ENCODE measurements around the gene UPK3A.
A peak's percentile ranks its signal among the peaks of the same experiment; 100 is the strongest.
"Not testable (repeated sequence)": the region's sequence is repeated elsewhere in the genome, so short reads cannot be mapped to it uniquely, and the experiment has no call there.

UPK3A gene

GRCh38 chr22:45328261-45328660 lies 43.5 kb downstream of the UPK3A start:
- not testable (repeated sequence) for H3K4me1 ChIP-seq (ENCODE audit: control insufficient read depth, insufficient read depth, low read length); H3K27me3 ChIP-seq (replicated peaks; ENCODE audit: control insufficient read depth, insufficient read depth, low read length); H3K9ac ChIP-seq (ENCODE audit: low read length); H3K4me3 ChIP-seq (ENCODE audit: low read length); H3K9me3 ChIP-seq (ENCODE audit: control insufficient read depth, low read length); DNase-seq (ENCODE audit: low read depth)
- peaks cover 39% of the 10 kb centered on the region for H3K36me3 ChIP-seq (ENCODE audit: control insufficient read depth, insufficient read depth, low read length, severe bottlenecking)

GRCh38 chr22:45328822-45329529 lies 44.2 kb downstream of the UPK3A start:
- peaks cover 32% of the 10 kb centered on the region for H3K36me3 ChIP-seq (ENCODE audit: control insufficient read depth, insufficient read depth, low read length, severe bottlenecking)
- DNase-seq (ENCODE audit: low read depth), result no peak
- no peaks in the 10 kb centered on the region for H3K27me3 ChIP-seq (replicated peaks; ENCODE audit: control insufficient read depth, insufficient read depth, low read length)
- H3K9me3 ChIP-seq (ENCODE audit: control insufficient read depth, low read length), result no peaks in the 10 kb centered on the region
- H3K4me1 ChIP-seq (ENCODE audit: control insufficient read depth, insufficient read depth, low read length), result no peaks in the 10 kb centered on the region
- H3K9ac ChIP-seq (ENCODE audit: low read length), result no peak overlapping the region
- no peak overlapping the region for H3K4me3 ChIP-seq (ENCODE audit: low read length)

DNA sequence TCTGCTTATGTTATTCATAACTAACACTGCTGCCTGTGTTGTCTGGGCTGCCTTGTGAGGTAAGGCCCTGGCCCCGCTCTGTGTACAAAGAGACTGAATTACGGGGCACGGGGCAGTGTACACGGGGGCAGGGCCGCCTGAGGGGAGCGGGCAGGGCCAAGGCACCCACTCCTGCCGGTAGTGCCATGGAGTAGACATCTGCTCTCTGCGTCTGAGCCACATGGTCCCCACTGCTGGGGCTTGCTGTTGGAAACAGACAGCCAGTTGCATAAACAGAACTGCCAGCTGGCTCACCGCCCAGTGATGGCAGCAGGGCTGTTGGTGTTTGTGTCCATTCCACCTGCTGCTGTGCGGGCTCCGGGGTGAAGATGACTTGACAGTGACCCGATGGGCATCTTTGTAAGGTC lies 44.8 kb downstream of the UPK3A start:
- Histone ChIP-seq H3K4me3 (ENCODE audit: low read length) (no peak overlapping the region), H3K9me3 (ENCODE audit: control insufficient read depth, low read length) (no peaks in the 10 kb centered on the region), H3K4me1 (ENCODE audit: control insufficient read depth, insufficient read depth, low read length) (no peaks in the 10 kb centered on the region), H3K36me3 (ENCODE audit: control insufficient read depth, insufficient read depth, low read length, severe bottlenecking) (peaks cover 27% of the 10 kb centered on the region), H3K27me3 (replicated peaks; ENCODE audit: control insufficient read depth, insufficient read depth, low read length) (no peaks in the 10 kb centered on the region), H3K9ac (ENCODE audit: low read length) (no peak overlapping the region)
- DNase-seq (ENCODE audit: low read depth), result no peak

DNA sequence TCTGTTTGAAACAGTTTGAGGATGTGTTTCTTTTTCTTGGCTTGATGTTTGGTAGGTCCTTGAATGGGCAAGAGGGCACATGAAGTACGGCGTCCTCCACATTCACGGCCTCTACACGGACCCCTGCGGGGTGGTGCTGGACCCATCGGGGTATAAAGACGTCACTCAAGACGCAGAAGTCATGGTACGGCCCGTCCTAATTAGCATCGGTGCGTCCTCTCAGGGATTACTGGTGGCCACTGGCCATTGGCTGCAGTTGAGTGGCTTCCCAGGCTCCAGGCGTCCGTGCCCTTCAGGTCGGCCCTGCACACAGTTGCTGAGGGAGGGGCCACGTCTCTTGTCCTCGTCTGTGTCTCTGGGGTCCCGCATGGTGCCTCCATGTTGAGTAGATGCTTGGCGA lies 45.8 kb downstream of the UPK3A start:
- Histone ChIP-seq H3K27me3 (replicated peaks; ENCODE audit: control insufficient read depth, insufficient read depth, low read length) (no peaks in the 10 kb centered on the region), H3K9me3 (ENCODE audit: control insufficient read depth, low read length) (no peaks in the 10 kb centered on the region), H3K36me3 (ENCODE audit: control insufficient read depth, insufficient read depth, low read length, severe bottlenecking) (peaks cover 35% of the 10 kb centered on the region), H3K4me1 (ENCODE audit: control insufficient read depth, insufficient read depth, low read length) (no peaks in the 10 kb centered on the region), H3K9ac (ENCODE audit: low read length) (no peak overlapping the region), H3K4me3 (ENCODE audit: low read length) (no peak overlapping the region)
- DNase-seq (ENCODE audit: low read depth), result no peak

DNA sequence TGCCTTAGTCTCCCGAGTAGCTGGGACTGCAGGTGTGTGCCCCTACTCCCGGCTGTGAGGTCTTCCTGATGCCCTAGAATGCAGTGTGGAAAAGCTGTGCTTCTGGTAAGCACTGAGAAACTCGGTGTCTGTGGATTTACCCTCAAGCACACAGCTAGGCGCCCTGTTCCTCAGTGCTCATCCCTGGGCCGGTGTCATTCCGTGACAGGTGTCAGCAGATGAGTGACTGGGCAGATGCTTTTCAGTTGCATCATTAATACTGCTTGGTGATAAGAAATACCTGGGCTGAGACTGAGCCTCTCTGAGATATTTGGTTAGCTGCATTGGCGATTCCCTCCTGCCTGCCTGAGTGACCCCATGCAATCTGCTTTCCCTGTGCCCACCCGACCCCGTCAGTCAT lies 46.7 kb downstream of the UPK3A start:
- no peaks in the 10 kb centered on the region for H3K27me3 ChIP-seq (replicated peaks; ENCODE audit: control insufficient read depth, insufficient read depth, low read length)
- H3K36me3 ChIP-seq (ENCODE audit: control insufficient read depth, insufficient read depth, low read length, severe bottlenecking), result peaks cover 45% of the 10 kb centered on the region
- no peaks in the 10 kb centered on the region for H3K4me1 ChIP-seq (ENCODE audit: control insufficient read depth, insufficient read depth, low read length)
- no peak overlapping the region for H3K9ac ChIP-seq (ENCODE audit: low read length)
- H3K4me3 ChIP-seq (ENCODE audit: low read length), result no peak overlapping the region
- no peaks in the 10 kb centered on the region for H3K9me3 ChIP-seq (ENCODE audit: control insufficient read depth, low read length)
- DNase-seq (ENCODE audit: low read depth), result no peak

GRCh38 chr22:45332001-45332400 lies 47.3 kb downstream of the UPK3A start:
- Histone ChIP-seq H3K36me3 (ENCODE audit: control insufficient read depth, insufficient read depth, low read length, severe bottlenecking) (peaks cover 47% of the 10 kb centered on the region), H3K9me3 (ENCODE audit: control insufficient read depth, low read length) (no peaks in the 10 kb centered on the region)
- DNase-seq (ENCODE audit: low read depth), result no peak

GRCh38 chr22:45334068-45334467 lies 49.3 kb downstream of the UPK3A start:
- Histone ChIP-seq H3K4me1 (ENCODE audit: control insufficient read depth, insufficient read depth, low read length) (no peaks in the 10 kb centered on the region), H3K9me3 (ENCODE audit: control insufficient read depth, low read length) (no peaks in the 10 kb centered on the region), H3K36me3 (ENCODE audit: control insufficient read depth, insufficient read depth, low read length, severe bottlenecking) (peaks cover 50% of the 10 kb centered on the region), H3K9ac (ENCODE audit: low read length) (no peak overlapping the region), H3K27me3 (replicated peaks; ENCODE audit: control insufficient read depth, insufficient read depth, low read length) (no peaks in the 10 kb centered on the region), H3K4me3 (ENCODE audit: low read length) (no peak overlapping the region)
- DNase-seq (ENCODE audit: low read depth), result no peak

More at GRCh38 chr22:45332001-45332400, 47.3 kb downstream of the UPK3A start:
- Histone ChIP-seq H3K9ac (ENCODE audit: low read length) (no peak overlapping the region), H3K4me3 (ENCODE audit: low read length) (no peak overlapping the region), H3K4me1 (ENCODE audit: control insufficient read depth, insufficient read depth, low read length) (no peaks in the 10 kb centered on the region), H3K27me3 (replicated peaks; ENCODE audit: control insufficient read depth, insufficient read depth, low read length) (no peaks in the 10 kb centered on the region)

- Histone ChIP-seq H3K4me3 (ENCODE audit: low read length) (no peak overlapping the region), H3K36me3 (ENCODE audit: control insufficient read depth, insufficient read depth, low read length, severe bottlenecking) (peaks cover 52% of the 10 kb centered on the region), H3K27me3 (replicated peaks; ENCODE audit: control insufficient read depth, insufficient read depth, low read length) (no peaks in the 10 kb centered on the region), H3K9me3 (ENCODE audit: control insufficient read depth, low read length) (no peaks in the 10 kb centered on the region), H3K9ac (ENCODE audit: low read length) (no peak overlapping the region), H3K4me1 (ENCODE audit: control insufficient read depth, insufficient read depth, low read length) (no peaks in the 10 kb centered on the region)
- DNase-seq (ENCODE audit: low read depth), result no peak
Measured at GRCh38 chr22:45334528-45334927, 49.8 kb downstream of the UPK3A start.

GRCh38 chr22:45335021-45335818 lies 50.5 kb downstream of the UPK3A start:
- peak; percentile 13 for DNase-seq (ENCODE audit: low read depth)
- H3K9me3 ChIP-seq (ENCODE audit: control insufficient read depth, low read length), result no peaks in the 10 kb centered on the region
- H3K4me3 ChIP-seq (ENCODE audit: low read length), result no peak overlapping the region
- H3K9ac ChIP-seq (ENCODE audit: low read length), result no peak overlapping the region
- no peaks in the 10 kb centered on the region for H3K27me3 ChIP-seq (replicated peaks; ENCODE audit: control insufficient read depth, insufficient read depth, low read length)
- H3K4me1 ChIP-seq (ENCODE audit: control insufficient read depth, insufficient read depth, low read length), result no peaks in the 10 kb centered on the region
- H3K36me3 ChIP-seq (ENCODE audit: control insufficient read depth, insufficient read depth, low read length, severe bottlenecking), result peaks cover 59% of the 10 kb centered on the region

DNA sequence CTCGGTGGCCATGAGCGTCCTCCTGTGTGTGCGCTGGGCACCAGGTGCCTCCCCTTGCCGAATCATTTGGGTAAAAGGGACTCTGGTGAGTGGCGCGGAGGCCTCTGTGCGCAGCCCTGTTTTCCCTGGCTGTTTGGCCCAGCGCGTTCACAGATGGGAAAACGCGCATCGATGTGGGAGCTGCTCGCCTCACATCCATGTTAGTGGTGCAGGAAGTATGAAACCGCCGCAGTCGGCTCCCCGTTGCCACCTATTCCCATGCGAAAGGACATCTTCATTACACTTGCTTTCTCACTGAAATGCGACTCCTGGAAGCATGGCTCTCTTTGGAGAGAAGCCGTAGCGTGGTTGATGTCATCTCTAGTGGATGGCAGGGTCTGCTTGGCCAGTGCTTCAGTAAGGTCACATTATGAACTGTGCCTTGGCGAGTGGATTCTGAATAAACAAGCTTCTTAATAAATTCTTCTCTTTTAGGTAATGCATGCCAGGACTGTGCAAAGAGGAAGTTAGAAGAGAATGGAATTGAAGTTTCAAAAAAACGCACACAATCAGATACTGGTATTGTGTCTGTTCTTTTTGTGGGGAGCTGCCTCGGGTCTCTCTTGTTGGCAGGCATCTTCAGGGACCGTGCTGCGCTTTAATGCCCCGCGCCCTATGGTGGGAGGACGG lies 51.2 kb downstream of the UPK3A start:
- Histone ChIP-seq H3K27me3 (replicated peaks; ENCODE audit: control insufficient read depth, insufficient read depth, low read length) (no peaks in the 10 kb centered on the region), H3K9ac (ENCODE audit: low read length) (no peak overlapping the region), H3K36me3 (ENCODE audit: control insufficient read depth, insufficient read depth, low read length, severe bottlenecking) (peaks cover 58% of the 10 kb centered on the region), H3K4me3 (ENCODE audit: low read length) (no peak overlapping the region), H3K9me3 (ENCODE audit: control insufficient read depth, low read length) (no peaks in the 10 kb centered on the region), H3K4me1 (ENCODE audit: control insufficient read depth, insufficient read depth, low read length) (no peaks in the 10 kb centered on the region)
- DNase-seq (ENCODE audit: low read depth), result no peak

DNA sequence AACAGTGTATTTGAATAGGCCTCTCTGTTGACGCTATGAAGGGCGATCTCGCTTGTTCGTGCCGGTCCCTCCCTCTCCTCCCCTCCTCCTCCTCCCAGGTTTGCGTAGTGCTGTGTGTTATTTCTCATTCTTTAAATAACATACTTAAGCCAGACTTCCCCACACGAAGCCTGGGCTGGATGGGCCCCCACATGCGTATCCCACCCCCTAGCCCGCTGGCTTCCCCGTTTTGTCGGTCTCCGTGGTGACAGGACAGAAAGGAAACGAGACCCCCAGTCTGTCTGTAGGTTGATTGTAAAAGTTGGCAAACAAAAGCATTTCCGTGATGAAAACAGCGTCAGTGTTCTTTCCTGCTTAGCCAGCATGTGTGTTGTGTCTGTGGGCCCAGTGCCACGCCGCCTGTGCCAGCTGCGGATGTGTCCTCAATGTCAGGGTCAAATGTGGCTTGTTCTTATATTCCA lies 52.3 kb downstream of the UPK3A start:
- no peaks in the 10 kb centered on the region for H3K4me1 ChIP-seq (ENCODE audit: control insufficient read depth, insufficient read depth, low read length)
- H3K27me3 ChIP-seq (replicated peaks; ENCODE audit: control insufficient read depth, insufficient read depth, low read length), result no peaks in the 10 kb centered on the region
- H3K36me3 ChIP-seq (ENCODE audit: control insufficient read depth, insufficient read depth, low read length, severe bottlenecking), result peaks cover 60% of the 10 kb centered on the region
- H3K9me3 ChIP-seq (ENCODE audit: control insufficient read depth, low read length), result no peaks in the 10 kb centered on the region
- H3K9ac ChIP-seq (ENCODE audit: low read length), result no peak overlapping the region
- no peak for DNase-seq (ENCODE audit: low read depth)
- no peak overlapping the region for H3K4me3 ChIP-seq (ENCODE audit: low read length)
